GM21390 (cell line): Measurements from ENCODE around the gene NME7.
A peak's percentile ranks its signal among the peaks of the same experiment; 100 is the strongest.

ENCODE experiments used
- ATAC-seq: cut with Tn5 transposase; IDR thresholded peaks from one replicate; pipeline ENCODE4 v1.9.1; 2021; ENCODE audit not compliant: unreplicated experiment

NME7 gene

DNA sequence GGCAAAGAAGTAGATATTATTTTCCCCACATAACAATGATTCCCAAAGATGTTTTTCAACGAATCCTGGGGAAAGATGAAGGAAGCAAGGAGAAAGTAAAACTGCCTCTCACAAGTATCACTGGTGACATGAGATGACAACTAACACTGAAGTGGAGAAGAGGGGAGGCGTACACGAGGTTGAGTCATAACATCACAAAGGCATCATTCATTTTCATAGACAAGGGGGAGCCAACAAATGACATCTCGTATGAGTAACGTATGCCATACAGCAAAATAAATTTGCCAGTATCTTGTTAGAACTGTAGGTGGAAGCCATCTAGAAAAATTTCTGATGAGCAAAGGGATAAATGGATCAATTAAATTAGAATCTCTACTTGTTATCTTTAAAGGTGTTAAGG is 204.5 kb downstream of the NME7 start:
- ATAC-seq: no peak

GRCh38 chr1:169161496-169162194 is 206.0 kb downstream of the NME7 start:
- ATAC-seq: peak; percentile 94

DNA sequence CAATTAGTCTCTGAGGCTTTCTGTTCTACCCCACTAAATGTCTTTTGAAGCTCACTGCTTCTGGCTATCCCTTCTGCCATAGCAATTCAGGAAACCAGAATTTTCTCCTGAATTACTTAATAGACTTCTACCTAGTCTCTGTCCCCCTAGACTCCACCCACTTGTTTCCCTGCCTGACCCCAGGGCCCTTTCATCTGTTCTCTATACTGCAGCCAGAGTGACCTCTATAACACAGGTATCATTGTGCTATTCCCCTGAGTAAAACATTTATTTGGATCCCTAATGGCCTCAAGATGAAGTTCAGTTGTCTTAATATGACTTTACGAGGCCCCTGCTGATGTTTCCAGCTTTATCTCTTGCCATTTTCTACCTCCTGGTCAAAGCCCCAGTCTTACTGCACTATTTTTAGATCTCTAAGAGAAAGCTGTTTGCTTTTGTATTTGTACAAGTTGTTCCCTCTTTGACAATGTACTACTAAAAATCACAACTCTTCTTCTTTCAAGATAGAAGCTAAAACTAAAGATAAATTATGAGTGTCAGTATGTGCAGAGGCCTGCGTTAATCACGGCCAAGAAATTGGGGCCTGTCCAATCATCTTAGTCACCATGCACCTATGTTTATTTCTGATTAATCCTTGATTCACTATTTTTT is 206.6 kb downstream of the NME7 start:
- ATAC-seq: no peak

GRCh38 chr1:169156580-169156979 is 211.0 kb downstream of the NME7 start:
- ATAC-seq: no peak

- ATAC-seq: no peak
These were observed 211.9 kb downstream of the NME7 start for GRCh38 chr1:169155675-169156074.

DNA sequence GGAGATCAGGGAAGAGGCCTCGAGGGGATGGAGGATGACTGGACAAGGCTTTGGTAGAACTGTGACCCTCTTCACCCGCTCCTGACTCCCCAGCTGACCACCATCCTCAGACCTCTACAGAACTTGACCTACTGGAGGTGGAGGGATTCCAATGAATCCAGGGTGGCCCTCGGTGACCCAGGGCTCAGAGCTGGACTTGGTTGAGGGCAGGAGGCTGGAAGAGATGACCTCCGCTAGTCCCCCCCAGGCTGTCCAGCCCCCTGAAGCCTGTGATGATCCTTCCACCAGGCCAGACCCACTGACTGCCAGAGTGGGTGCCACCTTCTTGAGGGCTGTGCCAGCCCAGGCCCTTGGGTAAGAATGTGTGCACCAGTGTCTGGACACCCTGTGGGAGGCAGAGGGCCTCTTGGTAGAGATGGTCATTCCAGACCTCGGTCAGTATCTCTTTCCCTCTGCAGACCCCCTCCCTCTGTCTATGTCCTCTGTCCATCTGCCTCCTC is 216.2 kb downstream of the NME7 start:
- no peak for ATAC-seq

GRCh38 chr1:169150641-169151337 is 216.8 kb downstream of the NME7 start:
- no peak for ATAC-seq

- no peak for ATAC-seq
These were observed 217.9 kb downstream of the NME7 start for GRCh38 chr1:169149555-169150286.

- ATAC-seq: no peak
These were observed 218.9 kb downstream of the NME7 start for GRCh38 chr1:169148472-169149252.

GRCh38 chr1:169146576-169147214 is 220.9 kb downstream of the NME7 start:
- no peak for ATAC-seq

- ATAC-seq: no peak
These were observed 222.5 kb downstream of the NME7 start for GRCh38 chr1:169144941-169145626.

- no peak for ATAC-seq
These were observed 223.6 kb downstream of the NME7 start for GRCh38 chr1:169143984-169144383.

GRCh38 chr1:169143346-169143745 is 224.3 kb downstream of the NME7 start:
- ATAC-seq: no peak

GRCh38 chr1:169142129-169142528 is 225.5 kb downstream of the NME7 start:
- no peak for ATAC-seq

GRCh38 chr1:169141356-169141755 is 226.2 kb downstream of the NME7 start:
- no peak for ATAC-seq

DNA sequence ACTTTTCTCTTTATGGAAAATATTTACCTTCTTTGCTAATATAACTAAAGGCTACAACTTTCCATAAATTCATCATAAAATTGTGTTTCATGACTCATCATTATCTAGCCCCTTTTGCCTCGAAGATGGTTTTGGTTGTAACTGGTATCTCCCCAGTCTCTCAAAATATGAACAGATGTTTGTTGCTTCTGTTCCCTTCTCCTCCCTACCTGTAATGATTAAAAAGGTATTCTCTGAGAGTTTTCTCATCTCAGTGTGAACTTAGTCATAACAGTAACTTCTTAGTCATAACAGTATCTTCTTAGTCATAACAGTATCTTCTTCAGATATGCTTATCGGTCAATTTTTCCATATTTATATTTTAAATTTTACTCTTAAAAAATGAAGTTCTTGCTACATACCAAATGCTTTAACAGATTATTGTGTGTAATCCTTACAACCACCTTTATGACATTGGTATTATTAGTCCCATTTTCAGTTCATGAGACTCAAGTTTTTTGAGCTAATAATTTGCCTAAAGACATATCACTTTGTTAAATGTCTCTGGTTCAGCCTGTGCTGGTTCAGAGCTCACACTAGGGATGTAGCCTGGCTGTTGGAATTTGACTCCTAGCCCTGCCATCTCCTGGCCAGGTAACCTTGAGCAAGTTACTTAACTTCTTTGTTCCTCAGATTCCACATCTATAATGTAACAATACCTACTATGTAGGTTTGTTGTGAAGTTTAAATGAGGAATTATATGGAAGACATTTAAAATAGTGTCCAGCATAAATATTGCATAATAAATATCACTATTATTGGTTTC is 228.5 kb downstream of the NME7 start:
- ATAC-seq: peak; percentile 94

GRCh38 chr1:169137357-169137756 is 230.2 kb downstream of the NME7 start:
- ATAC-seq: no peak

GRCh38 chr1:169133801-169134502 is 233.6 kb downstream of the NME7 start:
- no peak for ATAC-seq
